Left cardiac atrium (tissue), 4 donors: ENCODE data around the gene PTPRC. TPM values are rescaled to one million over a fixed set of nuclear protein-coding genes. Genes with fewer than 3 reads are reported as not detected.

Source experiments
- ATAC-seq, 2 donors: fragments of 200-7000 bp; cut with Tn5 transposase; one replicate each; pipeline ENCODE4 v1.9.1; 2020; ENCODE audit warnings: mild to moderate bottlenecking in 2 of 2, moderate library complexity in 2 of 2
- DNase-seq: peaks from one replicate; pipeline ENCODE4 v3.0.0-alpha.2; 2020
- intact Hi-C, 2 donors: fragments of 100-400 bp; cut with DNase I; formaldehyde crosslinking; loops; one replicate each; pipeline versions ENCODE4 v1.14.1 to v1.15.1; 2022 to 2023
- total RNA-seq, 2 donors: library from RNA; stranded (reverse); fragmentation: NEBNext Ultra II Directional; extraction: Animal tissue kit (Norgen Biotek cat#: 25700); gene quantifications; one replicate each; pipeline ENCODE4 v1.2.1, GENCODE V29; 2021
- donor health status: DM: no; HTN: yes; CAD: no.
- donor health status: DM: no; HTN: yes; CAD: no; lungs with severe emphysema.
- donor health status: DM: yes; HTN: yes; CAD: no.
- donor health status: Dilated cardiomyopathy.

PTPRC gene
- total RNA-seq, 2 donors from 2014 or later, result 11.0 to 24.2 TPM

- no peak for ATAC-seq
- no peak for DNase-seq
- intact Hi-C loops, result no loop called here
Measured at GRCh38 chr1:198774421-198774820, 135.6 kb downstream of the PTPRC start.

- DNase-seq (no peak), ATAC-seq (no peak)
- intact Hi-C loops, result no loop called here
Measured at GRCh38 chr1:198775606-198776005, 136.8 kb downstream of the PTPRC start.

DNA sequence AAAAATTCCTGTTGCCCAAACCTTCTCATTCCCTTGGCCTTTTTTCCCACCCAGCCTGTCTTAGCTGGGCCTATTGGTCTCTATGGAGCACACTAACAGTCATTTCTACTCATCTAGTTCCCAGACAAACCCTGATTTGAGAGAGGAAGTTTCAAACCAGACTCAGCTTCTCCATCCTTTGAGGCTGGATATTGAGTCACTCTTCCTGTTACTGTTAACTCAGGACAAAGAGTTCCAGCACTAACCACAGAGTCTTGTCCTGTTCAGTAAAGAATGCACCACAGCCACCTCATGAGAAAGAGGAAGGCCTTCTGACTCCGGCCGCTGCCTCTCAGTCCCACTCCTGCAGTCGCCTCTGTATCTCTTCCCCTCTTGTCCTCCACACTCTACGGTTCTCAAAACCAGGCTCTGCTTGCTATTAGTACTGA is 137.8 kb downstream of the PTPRC start:
- intact Hi-C loops, result no loop called here
- ATAC-seq, result peak; percentile 81 to 96
- peak; percentile 23 for DNase-seq

DNA sequence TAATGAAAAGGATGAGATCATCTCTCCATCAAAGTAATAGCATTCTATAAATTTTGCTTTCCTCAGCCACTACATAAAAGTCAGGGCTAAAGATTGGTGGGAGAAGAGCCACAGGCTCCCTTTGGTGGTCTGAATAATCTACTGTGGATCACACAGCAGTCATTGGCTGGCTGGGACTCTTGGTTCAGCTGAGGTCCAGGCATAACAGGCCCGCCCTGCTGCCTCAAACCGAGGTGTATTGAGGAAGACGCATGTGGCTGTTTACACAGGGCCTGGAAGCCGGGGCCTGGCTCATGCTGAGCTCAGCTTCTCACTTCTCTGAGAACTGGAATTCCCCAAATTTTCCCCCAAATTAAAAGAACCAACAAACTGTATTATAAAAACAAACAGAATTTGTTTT is 139.2 kb downstream of the PTPRC start:
- intact Hi-C loops, result no loop called here
- ATAC-seq (peak in 1 of 2 donors; percentile 22), DNase-seq (peak; percentile 25)

DNA sequence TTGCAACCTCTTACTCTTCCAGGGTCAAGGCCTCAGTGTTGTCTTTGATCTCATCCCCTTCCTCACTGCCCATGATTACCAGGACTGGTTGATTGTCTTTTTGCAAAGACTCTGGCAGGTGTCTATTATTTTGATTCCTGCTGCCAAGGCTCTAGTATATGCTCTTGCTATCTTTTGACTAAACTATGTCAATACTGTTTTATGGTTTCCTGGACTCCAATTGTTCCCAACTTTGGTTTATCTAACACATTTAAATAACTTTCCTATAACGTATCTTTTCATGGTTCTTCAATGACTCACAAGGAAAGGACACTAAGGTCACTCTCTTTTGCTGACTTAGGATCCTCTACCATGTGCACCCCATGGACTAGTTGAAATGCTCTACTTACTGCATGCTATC is 141.5 kb downstream of the PTPRC start:
- ATAC-seq (no peak), DNase-seq (no peak)
- intact Hi-C loops, result no loop called here

- DNase-seq, result no peak
- intact Hi-C loops, result no loop called here
- ATAC-seq, result peak; percentile 19 to 35
Measured at GRCh38 chr1:198788561-198789064, 149.8 kb downstream of the PTPRC start.

- ATAC-seq (no peak), DNase-seq (no peak)
- intact Hi-C loops, result no loop called here
Measured at GRCh38 chr1:198793714-198794113, 154.9 kb downstream of the PTPRC start.

DNA sequence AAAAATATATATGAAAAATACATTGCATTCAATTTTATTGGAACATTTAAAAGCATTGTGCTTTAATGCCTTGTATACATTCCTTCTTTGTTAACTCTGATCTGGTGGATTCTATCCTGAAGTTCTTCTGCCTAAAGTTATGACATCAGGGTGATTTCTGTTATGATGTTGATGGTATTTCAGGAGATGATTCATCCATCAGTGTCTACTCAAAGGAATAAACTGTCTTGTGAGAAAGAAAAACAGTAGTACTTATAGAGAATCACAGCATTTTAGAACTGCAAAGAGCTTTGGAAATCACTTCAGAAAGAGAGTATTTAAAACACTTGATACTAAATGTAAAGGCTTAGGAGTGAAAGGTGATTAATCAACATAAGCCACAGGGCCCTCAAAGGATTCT is 155.7 kb downstream of the PTPRC start:
- DNase-seq (no peak), ATAC-seq (no peak)
- intact Hi-C loops, result no loop called here

DNA sequence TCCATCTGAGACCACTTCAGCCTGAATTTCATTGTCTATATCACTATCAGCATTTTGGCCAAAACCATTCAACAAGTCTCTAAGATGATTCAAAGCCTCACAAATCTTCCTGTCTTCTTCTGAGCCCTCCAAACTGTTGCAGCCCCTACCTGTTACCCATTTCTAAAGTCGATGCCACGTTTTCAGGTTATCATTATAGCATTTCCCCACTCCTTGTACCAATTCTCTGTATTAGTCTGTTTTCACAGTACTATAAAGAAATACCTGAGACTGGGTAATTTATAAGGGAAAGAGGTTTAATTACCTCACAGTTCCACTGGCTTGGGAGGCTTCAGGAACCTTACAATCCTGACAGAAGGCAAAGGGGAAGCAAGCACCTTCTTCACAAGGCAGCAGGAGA is 158.8 kb downstream of the PTPRC start:
- intact Hi-C loops, result no loop called here
- ATAC-seq (no peak), DNase-seq (no peak)

- ATAC-seq, result no peak
- intact Hi-C loops, result no loop called here
- DNase-seq, result no peak
Measured at GRCh38 chr1:198798923-198799386, 160.1 kb downstream of the PTPRC start.

GRCh38 chr1:198805498-198806151 is 166.8 kb downstream of the PTPRC start:
- ATAC-seq (no peak), DNase-seq (no peak)
- intact Hi-C loops, result no loop called here

DNA sequence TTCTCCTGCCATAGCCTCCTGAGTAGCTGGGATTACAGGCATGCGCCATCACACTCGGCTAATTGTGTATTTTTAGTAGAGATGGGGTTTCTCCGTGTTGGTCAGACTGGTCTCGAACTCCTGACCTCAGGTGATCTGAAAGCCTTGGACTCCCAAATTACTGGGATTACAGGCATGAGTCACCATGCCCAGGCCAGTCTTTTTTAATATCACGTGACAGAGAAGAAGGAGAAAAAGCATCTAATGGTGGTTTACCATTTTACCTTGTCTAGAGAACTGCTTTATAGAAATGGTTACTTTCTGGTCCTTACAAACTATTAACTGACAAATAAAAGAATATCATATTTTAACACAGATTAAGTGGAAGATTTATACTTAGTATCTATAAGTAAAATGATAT is 168.0 kb downstream of the PTPRC start:
- intact Hi-C loops, result no loop called here
- no peak for ATAC-seq
- DNase-seq, result no peak

Other genes with a start within 250 kb of the PTPRC start
- gene ATP6V1G3, start 98.4 kb upstream of the PTPRC start, total RNA-seq, result not detected